HUDEP-2 (cell line): Measurements from ENCODE around the gene LIME1.

Experiments
- DNase-seq, 76 experiments: peaks; one replicate each; lab custom pipeline; 2025; ENCODE audit not compliant: unreplicated experiment in 76 of 76; lab: John Stamatoyannopoulos, UW

Gene LIME1

DNA sequence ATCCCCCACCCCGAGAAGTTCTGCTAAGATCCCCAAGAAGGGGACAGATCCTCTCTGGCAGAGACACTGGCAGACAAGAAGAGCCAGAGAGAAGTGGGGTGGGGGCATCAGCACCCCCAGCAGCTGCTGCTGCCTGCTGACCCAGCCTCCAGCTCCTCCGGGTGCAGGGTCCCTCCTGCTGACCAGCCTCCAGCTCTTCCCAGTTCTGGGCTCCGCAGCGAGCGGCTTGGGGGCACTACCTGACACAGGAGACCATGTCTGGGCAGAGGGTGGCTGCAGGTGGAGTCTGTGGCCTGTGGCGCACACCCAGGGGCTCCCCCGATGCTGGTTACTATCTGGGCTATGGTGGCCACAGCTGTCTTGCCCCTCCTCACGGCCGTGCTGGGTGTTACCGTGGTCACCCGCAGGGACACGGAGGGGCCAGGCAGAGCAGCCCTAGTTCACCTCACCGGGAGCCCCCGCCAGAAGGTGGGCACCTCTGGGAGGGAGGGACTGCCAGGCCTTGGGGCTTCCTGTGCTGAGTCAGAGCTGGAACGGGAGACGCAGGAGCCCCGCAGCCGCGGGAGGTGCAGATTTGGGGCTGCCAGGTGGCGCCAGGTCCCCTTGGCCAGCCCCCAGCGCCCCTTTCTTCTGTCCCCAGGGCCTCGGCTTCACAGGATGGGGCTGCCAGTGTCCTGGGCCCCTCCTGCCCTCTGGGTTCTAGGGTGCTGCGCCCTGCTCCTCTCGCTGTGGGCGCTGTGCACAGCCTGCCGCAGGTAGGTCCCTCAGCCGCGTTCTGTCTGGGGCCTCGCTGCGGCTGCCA is 630 bp downstream of the LIME1 start:
- DNase-seq = peak in 1 of 76 experiments; percentile 32

DNA sequence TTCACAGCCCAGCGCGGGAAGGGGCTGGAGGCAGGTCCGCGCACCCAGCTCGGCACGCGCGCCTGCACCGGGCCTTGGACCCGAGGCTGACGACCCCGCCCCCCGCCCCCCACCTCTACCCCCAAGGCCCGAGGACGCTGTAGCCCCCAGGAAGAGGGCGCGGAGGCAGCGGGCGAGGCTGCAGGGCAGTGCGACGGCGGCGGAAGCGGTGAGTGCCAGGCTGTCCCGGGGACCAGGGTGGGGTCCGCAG is 1.2 kb downstream of the LIME1 start:
- no peak for DNase-seq

DNA sequence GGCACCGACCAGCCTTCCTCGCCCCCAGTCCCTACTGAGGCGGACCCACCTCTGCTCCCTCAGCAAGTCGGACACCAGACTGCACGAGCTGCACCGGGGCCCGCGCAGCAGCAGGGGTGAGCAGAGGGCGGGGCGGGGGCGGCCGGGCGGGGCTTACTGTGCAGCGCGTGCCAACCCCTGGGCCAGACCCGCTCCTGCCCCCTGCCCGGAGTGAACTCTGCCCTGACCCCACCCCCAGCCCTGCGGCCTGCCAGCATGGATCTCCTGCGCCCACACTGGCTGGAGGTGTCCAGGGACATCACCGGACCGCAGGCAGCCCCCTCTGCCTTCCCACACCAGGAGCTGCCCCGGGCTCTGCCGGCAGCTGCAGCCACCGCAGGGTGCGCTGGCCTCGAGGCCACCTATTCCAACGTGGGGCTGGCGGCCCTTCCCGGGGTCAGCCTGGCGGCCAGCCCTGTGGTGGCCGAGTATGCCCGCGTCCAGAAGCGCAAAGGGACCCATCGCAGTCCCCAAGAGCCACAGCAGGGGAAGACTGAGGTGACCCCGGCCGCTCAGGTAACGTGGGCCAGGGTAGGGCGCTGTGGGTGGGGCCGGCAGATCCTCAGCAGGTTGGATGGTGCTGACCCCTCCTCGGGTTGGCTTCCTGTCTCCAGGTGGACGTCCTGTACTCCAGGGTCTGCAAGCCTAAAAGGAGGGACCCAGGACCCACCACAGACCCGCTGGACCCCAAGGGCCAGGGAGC is 1.7 kb downstream of the LIME1 start:
- peak in 2 of 76 experiments; percentile 12 to 15 for DNase-seq

DNA sequence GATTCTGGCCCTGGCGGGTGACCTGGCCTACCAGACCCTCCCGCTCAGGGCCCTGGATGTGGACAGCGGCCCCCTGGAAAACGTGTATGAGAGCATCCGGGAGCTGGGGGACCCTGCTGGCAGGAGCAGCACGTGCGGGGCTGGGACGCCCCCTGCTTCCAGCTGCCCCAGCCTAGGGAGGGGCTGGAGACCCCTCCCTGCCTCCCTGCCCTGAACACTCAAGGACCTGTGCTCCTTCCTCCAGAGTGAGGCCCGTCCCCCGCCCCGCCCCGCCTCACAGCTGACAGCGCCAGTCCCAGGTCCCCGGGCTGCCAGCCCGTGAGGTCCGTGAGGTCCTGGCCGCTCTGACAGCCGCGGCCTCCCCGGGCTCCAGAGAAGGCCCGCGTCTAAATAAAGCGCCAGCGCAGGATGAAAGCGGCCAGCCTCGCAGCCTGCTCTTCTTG is 2.2 kb downstream of the LIME1 start:
- DNase-seq = peak in 7 of 76 experiments; percentile 2 to 45 (median 37)

DNA sequence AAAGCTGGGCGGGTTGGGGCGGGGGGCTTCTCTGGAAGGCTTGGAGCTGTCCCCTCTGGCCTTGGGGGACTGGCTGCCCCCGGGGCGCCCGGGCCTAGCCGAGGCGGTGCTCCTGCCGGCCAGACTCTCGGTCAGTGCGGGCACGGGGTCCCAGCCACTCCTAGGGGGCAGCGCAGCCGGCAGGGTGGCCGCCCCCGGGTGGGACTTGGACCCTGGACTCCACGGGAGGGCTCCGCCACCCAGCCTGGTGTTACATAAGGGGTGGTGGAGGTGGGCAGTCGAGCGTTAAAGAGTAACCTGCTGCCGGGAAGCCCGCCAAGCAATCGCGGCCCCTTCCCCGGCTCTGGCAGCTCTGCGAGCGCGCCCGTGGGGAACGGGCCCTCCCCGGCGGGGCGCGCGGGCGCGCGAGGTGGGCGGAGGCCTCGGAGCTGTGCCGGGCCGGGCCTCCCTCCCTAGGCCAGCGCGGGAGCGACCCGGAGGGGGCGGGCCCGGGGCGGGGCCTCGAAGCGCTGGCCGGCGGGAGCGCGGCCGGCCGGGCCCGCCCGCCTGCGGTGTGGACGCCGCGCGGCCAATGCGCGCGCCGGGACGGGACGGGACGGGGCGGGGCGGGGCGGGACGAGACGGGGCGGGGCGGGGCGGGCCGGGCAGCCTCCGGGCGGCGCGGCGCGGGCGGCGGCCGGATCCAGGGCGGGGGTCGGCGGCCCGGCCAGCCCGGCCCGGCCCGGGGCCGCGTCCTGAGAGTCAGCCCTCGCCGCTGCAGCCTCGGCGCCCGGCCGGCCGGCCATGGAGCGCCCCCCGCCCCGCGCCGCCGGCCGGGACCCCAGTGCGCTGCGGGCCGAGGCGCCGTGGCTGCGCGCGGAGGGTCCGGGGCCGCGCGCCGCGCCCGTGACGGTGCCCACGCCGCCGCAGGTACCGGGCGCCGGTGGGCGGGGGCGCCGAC is 2.9 kb downstream of the LIME1 start, which contains the start of gene SLC2A4RG:
TSS of gene SLC2A4RG (plus strand) at position 647 of the 940 bp plus-strand sequence. CDS start at position 784, 137 bp downstream.
- DNase-seq = peak in 57 of 76 experiments; percentile 3 to 73 (median 50)

DNA sequence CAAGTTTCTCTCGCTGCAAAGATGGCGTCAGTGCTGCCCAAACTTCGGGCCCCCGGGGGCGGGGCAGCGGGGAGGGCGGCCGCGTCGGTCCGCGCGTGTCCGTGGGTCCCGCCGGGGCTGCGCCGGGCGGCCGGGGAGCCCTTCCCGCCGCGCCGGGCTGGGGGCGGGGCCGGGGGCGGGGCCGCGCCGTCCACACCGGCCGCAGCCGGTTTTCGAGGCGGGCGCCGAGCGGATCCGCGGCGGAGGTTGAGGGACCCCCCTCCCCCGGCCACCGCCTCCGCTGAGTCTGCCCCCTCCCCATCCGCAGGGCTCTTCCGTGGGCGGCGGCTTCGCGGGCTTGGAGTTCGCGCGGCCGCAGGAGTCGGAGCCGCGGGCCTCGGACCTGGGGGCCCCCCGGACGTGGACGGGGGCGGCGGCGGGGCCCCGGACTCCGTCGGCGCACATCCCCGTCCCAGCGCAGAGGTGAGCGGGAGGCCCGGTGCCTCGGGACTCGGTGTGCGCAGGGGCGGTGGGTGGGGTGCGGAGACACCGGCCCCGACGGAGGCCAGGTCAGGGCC is 3.7 kb downstream of the LIME1 start:
- peak in 3 of 76 experiments; percentile 5 to 11 (median 9) for DNase-seq

DNA sequence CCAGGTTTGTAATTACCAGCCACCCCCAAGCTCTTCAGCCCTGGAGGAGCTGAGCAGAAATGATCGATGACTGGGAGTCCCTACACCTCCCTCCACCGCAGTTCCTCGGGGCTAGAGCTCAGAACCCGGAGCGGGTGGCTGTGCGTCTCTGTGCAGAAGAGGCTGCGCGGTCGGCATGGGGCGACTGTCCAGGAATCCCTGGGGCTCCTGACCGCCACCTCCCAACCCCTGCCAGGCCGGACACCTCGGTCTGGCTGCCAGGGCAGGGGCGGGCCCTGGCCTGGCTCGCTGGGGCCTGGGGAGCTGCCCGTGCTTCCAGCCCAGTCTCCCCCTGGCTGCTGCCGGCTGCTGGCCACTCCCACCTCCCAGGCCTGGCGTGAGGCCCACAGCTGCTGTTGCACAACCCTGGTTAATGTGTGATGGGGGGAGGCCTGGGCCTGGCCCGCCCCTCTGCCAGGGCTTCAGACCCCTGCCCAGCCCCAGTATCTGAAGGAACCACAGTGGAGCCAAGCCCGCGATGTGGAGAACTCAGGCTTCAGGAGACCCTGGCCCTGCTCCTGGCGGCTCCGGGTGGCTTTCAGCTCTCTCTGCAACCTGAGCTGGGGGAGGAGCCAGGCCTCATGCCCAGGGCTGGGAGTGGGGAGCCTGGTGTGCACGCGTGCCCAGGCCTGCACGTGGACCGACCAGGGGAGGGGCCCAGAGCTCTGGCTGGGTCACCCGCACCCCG is 4.3 kb downstream of the LIME1 start:
- peak in 69 of 76 experiments; percentile 5 to 83 (median 64) for DNase-seq

DNA sequence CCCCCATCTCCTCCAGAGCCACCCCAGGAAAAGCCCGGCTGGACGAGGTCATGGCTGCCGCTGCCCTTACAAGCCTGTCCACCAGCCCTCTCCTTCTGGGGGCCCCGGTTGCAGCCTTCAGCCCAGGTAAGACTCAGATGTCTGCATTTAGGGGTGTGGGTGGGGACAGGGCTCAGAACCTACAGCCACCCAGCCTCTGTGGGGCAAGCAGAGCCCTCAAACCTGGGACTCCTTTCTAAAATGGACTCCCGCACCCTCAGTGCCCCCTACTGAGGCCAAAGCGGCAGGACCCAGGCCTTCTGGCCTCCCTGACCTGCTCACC is 4.9 kb downstream of the LIME1 start:
- no peak for DNase-seq

DNA sequence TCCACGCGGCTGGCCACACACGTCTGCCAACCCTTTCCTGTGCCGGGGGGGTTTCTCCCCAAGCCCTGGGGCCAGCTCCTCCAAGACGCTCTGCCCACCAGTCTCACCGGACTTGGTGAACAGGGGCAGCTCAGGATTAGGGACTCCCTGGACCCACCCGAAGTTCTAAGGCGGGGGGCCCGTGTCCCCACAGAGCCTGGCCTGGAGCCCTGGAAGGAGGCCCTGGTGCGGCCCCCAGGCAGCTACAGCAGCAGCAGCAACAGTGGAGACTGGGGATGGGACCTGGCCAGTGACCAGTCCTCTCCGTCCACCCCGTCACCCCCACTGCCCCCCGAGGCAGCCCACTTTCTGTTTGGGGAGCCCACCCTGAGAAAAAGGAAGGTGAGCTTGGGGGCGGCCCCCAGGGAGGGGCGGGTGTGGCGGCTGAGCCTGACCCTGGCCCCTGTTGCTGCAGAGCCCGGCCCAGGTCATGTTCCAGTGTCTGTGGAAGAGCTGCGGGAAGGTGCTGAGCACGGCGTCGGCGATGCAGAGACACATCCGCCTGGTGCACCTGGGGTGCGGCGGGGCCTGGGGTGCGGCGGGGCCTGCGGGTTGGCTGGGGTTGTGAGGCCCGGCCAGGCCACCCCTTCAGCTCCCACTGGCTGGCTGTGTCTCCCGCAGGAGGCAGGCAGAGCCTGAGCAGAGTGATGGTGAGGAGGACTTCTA is 5.4 kb downstream of the LIME1 start:
- no peak for DNase-seq

DNA sequence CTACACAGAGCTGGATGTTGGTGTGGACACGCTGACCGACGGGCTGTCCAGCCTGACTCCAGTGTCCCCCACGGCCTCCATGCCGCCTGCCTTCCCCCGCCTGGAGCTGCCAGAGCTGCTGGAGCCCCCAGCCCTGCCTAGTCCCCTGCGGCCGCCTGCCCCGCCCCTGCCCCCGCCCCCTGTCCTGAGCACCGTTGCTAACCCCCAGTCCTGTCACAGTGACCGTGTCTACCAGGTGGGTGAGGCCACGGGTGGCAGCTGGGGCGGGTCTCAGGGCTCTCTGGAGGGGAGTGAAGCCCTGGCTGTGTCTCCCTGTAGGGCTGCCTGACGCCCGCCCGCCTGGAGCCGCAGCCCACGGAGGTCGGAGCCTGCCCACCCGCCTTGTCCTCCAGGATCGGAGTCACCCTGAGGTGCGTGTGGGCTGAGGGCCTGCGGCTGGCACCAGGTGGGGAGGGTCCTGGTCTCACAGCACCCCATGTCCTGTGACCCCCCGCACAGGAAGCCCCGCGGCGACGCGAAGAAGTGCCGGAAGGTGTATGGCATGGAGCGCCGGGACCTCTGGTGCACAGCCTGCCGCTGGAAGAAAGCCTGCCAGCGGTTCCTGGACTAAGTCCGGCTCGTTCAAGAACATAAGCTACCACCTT is 6.0 kb downstream of the LIME1 start:
- DNase-seq = no peak

DNA sequence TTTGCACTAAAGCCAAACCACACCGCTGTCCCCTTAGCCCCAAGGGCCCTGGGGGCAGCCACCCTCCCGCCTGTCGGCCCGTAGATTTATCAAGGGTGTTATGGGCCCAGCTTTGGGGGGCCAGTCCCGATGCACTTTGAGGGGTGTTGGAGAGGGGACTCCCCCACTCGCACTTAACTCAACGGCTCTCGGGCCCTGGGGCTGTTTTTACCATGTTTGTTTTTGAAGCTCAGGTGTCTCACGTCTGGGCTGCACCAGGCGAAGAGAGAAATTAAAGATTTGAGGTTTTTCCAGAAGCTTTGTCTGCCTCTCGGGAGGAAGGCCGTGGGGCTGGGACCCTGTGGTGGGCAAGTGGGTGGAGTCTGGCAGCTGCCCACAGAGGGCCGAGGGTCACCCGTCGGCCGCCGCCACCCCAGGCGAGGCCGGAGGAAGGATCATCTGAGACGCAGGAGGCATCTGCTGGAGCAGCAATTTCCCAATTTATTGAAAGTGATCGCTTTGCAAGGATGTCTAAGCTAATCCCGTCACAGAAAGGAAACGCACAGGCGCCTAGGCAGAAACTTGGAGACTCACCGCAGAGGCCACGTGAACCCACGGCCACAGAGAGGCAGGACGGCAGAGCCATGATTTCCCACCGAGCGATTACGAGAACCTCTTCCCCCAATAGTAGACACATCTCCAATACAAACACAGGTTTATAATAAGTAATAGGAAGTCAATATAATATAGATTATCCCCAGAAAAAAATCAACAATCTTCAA is 6.9 kb downstream of the LIME1 start:
- no peak for DNase-seq

DNA sequence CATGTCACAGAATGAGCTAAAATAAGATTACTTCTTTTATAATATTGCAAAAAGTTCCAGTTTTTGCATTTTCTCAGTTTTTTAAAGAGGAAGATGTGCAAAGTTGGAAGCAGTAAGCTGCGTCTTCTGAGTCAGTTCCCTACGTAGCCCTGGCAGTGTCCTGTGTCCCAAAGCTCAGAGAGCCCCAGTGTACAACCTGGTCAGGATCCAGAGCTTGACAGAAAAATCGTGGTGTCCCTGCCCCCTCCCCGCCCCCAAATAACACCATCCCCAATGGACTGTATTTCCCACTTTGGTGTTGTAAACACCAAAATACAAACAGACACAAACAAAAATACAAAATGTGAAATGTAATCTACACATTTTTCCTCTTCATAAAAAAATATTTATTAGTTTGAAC is 7.7 kb downstream of the LIME1 start:
- no peak for DNase-seq

DNA sequence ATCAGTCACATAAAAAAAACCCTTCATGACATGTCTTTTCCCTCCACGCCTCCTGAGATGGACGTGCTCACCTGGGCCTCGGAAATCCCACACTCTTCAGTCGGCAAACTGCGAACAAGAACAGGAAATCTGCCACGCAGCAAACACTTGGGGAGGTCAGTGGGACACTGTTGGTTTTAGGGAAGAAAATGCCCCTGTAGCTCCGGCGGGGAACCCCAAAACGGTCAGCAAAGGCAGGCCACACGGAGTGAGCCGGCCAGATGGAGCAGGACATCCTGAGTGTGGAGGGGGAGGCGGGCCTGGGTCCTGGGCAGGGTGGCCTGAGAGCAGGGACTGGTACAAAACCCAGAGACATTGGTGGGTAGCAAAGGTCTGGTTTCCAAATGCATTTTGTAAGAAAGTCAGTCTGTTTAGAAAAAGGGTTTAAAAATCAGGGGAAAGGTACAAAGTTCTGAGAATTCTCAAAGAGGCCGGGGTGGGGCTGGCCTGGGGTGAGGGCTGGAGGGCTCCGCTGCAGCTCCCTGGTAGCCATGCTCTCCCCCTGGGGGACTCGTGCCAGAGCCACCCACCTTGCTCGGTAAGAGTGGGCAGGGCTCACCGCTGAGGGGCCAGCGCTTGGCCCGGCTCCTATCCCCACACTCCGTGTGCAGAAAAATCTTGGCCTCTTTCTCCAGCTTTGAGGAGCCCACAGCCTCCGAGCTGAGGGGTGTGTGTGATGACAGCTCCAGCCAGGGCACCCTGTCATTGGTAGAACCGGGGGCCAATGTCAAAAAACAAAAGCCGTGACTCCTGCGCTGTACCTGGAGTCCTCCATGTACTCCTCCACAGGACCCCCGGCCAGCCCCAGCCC is 8.3 kb downstream of the LIME1 start:
- no peak for DNase-seq

DNA sequence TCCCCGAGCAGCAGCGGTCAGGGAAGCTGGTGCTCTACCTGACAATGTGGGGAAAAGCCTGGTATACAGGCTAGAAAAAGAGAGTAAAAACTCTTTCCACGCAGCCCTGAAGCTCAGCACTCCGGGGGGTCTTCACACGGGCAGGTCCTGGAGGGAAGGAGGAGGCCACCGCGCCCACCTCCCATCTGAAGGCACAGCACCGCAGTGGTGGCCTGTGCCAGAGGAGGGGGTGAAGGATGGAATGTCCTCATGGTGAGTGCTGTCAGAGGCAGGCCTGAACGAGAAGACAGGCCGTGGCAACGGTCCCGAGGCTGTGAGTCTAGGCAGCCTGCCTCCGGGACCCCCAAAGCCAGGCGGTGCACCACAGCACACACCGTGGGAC is 9.0 kb downstream of the LIME1 start:
- no peak for DNase-seq

DNA sequence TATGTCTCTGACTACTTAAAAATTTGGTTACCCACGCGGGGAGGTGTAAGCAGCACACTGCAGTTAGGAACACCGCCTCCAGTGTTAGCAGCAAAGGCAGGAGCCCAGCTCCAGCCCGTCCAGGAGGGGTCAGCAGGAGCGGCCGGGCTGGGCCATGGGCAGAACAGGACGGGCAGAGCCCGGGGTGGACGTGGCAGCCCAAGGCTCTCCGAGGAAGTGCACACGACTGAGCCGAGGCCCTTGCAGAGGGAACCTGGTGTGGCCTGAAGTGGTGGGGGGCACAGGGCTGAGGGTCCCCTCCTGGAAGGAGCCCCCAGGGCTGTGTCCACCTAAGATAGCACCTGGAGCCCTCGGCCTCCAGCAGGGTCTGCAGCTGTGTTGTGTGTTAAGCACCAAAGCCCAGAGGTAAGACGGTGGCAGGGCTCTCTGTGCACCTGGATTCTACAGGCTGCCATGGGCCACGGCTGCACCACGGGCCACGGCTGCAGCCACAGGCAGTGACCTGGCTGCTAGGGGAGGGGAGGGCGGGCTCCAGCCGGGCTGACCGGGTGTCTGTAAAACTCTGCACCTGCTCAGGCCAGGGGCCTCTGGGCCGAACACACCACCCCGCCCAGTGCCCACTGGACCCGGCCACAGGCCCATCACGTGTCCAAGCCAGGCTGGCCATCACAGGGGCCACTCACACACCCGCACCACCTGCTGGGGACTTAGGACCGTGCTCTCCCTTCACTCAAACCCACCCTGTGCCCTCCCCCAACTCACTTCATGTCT is 9.7 kb downstream of the LIME1 start:
- DNase-seq = no peak

DNA sequence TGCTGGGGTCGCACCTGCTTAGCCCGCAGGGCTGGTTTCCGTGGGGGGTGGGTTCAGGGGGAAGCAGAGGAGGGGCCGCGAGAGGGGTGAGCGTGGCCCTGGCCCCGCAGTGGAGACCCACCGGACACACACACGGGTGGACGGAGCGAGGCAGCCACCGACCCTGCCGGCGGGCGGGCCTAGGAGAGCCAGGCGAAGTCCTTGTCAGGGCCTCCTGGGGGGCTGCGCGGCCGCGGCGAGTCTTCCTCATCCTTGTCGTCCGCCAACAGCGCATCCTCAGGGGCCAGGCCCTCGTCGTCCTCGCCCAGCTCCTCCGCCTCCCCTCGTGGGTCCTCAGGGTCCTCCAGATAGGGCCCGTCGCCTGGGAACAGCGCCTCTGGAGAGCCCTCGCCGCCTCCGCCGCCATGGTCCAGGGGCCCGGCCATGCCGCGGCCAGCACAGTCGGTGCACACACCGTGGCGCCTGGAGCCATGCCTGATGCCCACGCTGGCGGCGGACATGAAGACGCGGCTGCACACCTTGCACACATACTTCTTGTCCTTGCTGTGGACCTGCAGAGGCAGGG is 10.4 kb downstream of the LIME1 start:
- DNase-seq = no peak
